Neural cell (in vitro differentiated cells): ENCODE data around the gene SPAG8. TPM values are rescaled to one million over a fixed set of nuclear protein-coding genes. Genes with fewer than 3 reads are reported as not detected.

ENCODE experiments used
- H2AFZ ChIP-seq: fragments of 200-600, 300-800 bp; sonication (generic), shearing (Covaris generic); 2 replicates; pipeline ENCODE4 v1.6.0; 2014; ENCODE audit warnings: low read depth, mild to moderate bottlenecking, antibody characterized with exemption, low read length, moderate library complexity
- H3F3A ChIP-seq: fragments of 200-600 bp; shearing (Covaris generic); 2 replicates; pipeline ENCODE4 v1.6.1; 2016; ENCODE audit warnings: mild to moderate bottlenecking, moderate library complexity, mixed read lengths, antibody characterized with exemption, low read length; ENCODE audit not compliant: insufficient read depth, poor library complexity, severe bottlenecking
- H3K27ac ChIP-seq: fragments of 200-600, 300-800 bp; sonication (generic), shearing (Covaris generic); 2 replicates; pipeline ENCODE4 v1.5.1; 2014; ENCODE audit warnings: mild to moderate bottlenecking, low read length, moderate library complexity
- H3K27me3 ChIP-seq: fragments of 300-800, 200-600 bp; sonication (generic), shearing (Covaris generic); 2 replicates; pipeline ENCODE4 v1.6.0; 2014; ENCODE audit warnings: mild to moderate bottlenecking, low read depth, low read length, moderate library complexity; ENCODE audit not compliant: insufficient read depth
- H3K36me3 ChIP-seq: fragments of 300-800, 200-600 bp; sonication (generic), shearing (Covaris generic); 2 replicates; pipeline ENCODE4 v1.5.1; 2014; ENCODE audit warnings: mild to moderate bottlenecking, antibody characterized with exemption, low read length, moderate library complexity; ENCODE audit not compliant: insufficient read depth
- H3K4me2 ChIP-seq: fragments of 300-800, 200-600 bp; sonication (generic), shearing (Covaris generic); 2 replicates; pipeline ENCODE4 v1.6.0; 2014; ENCODE audit warnings: mild to moderate bottlenecking, low read length
- H3K4me3 ChIP-seq: fragments of 300-800, 200-600 bp; sonication (generic), shearing (Covaris generic); 2 replicates; pipeline ENCODE4 v1.5.1; 2014; ENCODE audit warnings: mild to moderate bottlenecking, low read length, moderate library complexity
- H3K79me2 ChIP-seq: fragments of 200-600 bp; shearing (Covaris generic); replicated peaks from 2 replicates; pipeline ENCODE4 v1.6.0; 2014; ENCODE audit warnings: mild to moderate bottlenecking, low read length, moderate library complexity; ENCODE audit not compliant: insufficient read depth
- H3K9ac ChIP-seq: fragments of 300-800, 200-600 bp; sonication (generic), shearing (Covaris generic); 2 replicates; pipeline ENCODE4 v1.6.1; 2016; ENCODE audit warnings: mild to moderate bottlenecking, low read length, mixed read lengths
- H3K9me2 ChIP-seq: fragments of 200-600 bp; shearing (Covaris generic); 2 replicates; pipeline ENCODE4 v1.6.1; 2016; ENCODE audit warnings: mild to moderate bottlenecking, low read length, mixed read lengths; ENCODE audit not compliant: insufficient read depth
- H3K9me3 ChIP-seq: fragments of 200-600, 300-800 bp; sonication (generic), shearing (Covaris generic); 2 replicates; pipeline ENCODE4 v1.6.1; 2016; ENCODE audit warnings: mild to moderate bottlenecking, mixed run types, low read length, moderate library complexity, mixed read lengths
- H4K20me1 ChIP-seq: fragments of 200-600 bp; shearing (Covaris generic); 2 replicates; pipeline ENCODE4 v1.6.1; 2016; ENCODE audit warnings: mild to moderate bottlenecking, mixed run types; ENCODE audit not compliant: insufficient read depth
- EP300 ChIP-seq: fragments of 450-650 bp; conservative IDR thresholded peaks from 2 replicates; pipeline ENCODE4 v1.6.1; 2014; ENCODE audit warnings: antibody characterized with exemption, mild to moderate bottlenecking, moderate library complexity; ENCODE audit not compliant: poor library complexity, severe bottlenecking
- EZH2 ChIP-seq: fragments of 200-600, 300-800 bp; shearing (Covaris generic), sonication (generic); IDR thresholded peaks from 2 replicates; pipeline ENCODE4 v1.6.1; 2014; ENCODE audit warnings: antibody characterized with exemption, low read length, borderline replicate concordance, mild to moderate bottlenecking; ENCODE audit not compliant: insufficient read depth, poor library complexity, severe bottlenecking
- MXI1 ChIP-seq: fragments of 450-650 bp; conservative IDR thresholded peaks from 2 replicates; pipeline ENCODE4 v1.6.1; 2014; ENCODE audit warnings: antibody characterized with exemption, mild to moderate bottlenecking; ENCODE audit not compliant: poor library complexity, severe bottlenecking
- POLR2AphosphoS5 ChIP-seq: IDR thresholded peaks from 2 replicates; pipeline ENCODE4 v1.6.1; 2012
- RAD21 ChIP-seq: fragments of 450-650 bp; conservative IDR thresholded peaks from 2 replicates; pipeline ENCODE4 v1.6.1; 2014; ENCODE audit warnings: antibody characterized with exemption, mild to moderate bottlenecking, moderate library complexity
- SMC3 ChIP-seq: fragments of 450-650 bp; conservative IDR thresholded peaks from 2 replicates; pipeline ENCODE4 v1.6.1; 2014; ENCODE audit warnings: antibody characterized with exemption, mild to moderate bottlenecking, moderate library complexity; ENCODE audit not compliant: poor library complexity
- TAF1 ChIP-seq: IDR thresholded peaks from 2 replicates; pipeline ENCODE4 v1.6.1; 2012; ENCODE audit warnings: low read depth
- polyA plus RNA-seq: library from polyadenylated mRNA; depleted of rRNA; stranded (reverse); fragments of >200 nt; gene quantifications from 2 replicates; pipeline ENCODE4 v1.2.3, GENCODE V29; 2014
- TF ChIP-seq, protein P1 (sequence below): fragments of 450-650 bp; IDR thresholded peaks from 2 replicates; pipeline ENCODE4 v1.5.1; 2014; ENCODE audit warnings: antibody characterized with exemption, mild to moderate bottlenecking, moderate library complexity; ENCODE audit not compliant: poor library complexity, severe bottlenecking
- TF ChIP-seq, protein P2 (sequence below): IDR thresholded peaks from 2 replicates; pipeline ENCODE4 v1.6.1; 2012; ENCODE audit warnings: borderline replicate concordance

SPAG8 gene
- polyA plus RNA-seq, 1 donor from 2014 or later, result 2.9 TPM

DNA sequence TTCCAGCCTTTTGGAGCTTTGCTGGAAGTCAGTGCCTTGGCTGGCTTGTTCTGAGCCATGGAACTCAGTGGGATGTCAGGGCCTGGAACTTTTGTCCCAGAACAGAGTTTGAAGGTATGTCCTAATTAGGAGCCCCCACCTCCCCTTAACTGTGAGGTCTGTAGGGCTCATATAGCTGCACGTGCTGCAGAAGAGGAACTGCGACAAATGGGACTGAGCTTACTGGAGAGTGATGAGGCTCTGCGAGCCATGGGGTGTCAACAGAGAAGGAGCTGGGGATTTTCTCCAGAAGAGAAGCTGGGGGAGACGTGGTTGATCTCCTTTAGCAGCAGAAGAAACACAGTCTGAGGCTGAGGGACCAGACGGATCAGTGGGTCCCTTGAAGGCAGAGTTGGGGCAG is 27.9 kb upstream of the SPAG8 start:
- H3K9me3 ChIP-seq, result no peaks in the 10 kb centered on the region
- H3K27me3 ChIP-seq, result no peaks in the 10 kb centered on the region
- no peak overlapping the region for H2AFZ ChIP-seq
- no peaks in the 10 kb centered on the region for H4K20me1 ChIP-seq
- no peak overlapping the region for H3K4me3 ChIP-seq
- H3F3A ChIP-seq, result no peaks in the 10 kb centered on the region
- peaks cover 4% of the 10 kb centered on the region for H3K36me3 ChIP-seq
- no peaks in the 10 kb centered on the region for H3K79me2 ChIP-seq
- no peaks in the 10 kb centered on the region for H3K9me2 ChIP-seq
- no peak overlapping the region for H3K4me2 ChIP-seq
- no peak overlapping the region for H3K27ac ChIP-seq
- no peak overlapping the region for H3K9ac ChIP-seq
- TF ChIP-seq, protein P1, sequence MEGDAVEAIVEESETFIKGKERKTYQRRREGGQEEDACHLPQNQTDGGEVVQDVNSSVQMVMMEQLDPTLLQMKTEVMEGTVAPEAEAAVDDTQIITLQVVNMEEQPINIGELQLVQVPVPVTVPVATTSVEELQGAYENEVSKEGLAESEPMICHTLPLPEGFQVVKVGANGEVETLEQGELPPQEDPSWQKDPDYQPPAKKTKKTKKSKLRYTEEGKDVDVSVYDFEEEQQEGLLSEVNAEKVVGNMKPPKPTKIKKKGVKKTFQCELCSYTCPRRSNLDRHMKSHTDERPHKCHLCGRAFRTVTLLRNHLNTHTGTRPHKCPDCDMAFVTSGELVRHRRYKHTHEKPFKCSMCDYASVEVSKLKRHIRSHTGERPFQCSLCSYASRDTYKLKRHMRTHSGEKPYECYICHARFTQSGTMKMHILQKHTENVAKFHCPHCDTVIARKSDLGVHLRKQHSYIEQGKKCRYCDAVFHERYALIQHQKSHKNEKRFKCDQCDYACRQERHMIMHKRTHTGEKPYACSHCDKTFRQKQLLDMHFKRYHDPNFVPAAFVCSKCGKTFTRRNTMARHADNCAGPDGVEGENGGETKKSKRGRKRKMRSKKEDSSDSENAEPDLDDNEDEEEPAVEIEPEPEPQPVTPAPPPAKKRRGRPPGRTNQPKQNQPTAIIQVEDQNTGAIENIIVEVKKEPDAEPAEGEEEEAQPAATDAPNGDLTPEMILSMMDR, result no peak
- no peak for TF ChIP-seq MXI1
- TF ChIP-seq SMC3, result no peak

DNA sequence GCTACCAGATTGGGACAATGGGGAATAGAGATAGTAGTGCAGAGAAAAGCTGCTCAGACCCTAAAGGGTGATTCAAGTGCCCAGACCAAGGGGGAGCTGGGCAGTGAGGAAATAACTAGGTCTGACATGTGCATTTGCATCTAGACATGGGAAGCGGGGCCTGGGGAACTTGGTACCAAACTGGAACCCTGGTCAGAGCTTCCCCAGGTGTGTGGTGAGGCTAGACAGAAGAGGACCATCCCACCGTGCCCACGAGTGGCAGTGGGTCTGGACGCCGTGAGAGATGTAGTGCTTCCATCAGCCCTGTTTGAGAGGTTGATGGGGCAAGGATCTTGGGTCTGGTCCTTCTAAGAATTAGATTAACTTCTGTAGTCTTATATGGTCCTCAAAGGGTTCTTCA is 24.5 kb upstream of the SPAG8 start:
- H3K27ac ChIP-seq, result no peak overlapping the region
- H3K79me2 ChIP-seq, result no peaks in the 10 kb centered on the region
- no peaks in the 10 kb centered on the region for H3K9me2 ChIP-seq
- H3K9ac ChIP-seq, result no peak overlapping the region
- no peaks in the 10 kb centered on the region for H3K9me3 ChIP-seq
- H3F3A ChIP-seq, result no peaks in the 10 kb centered on the region
- H4K20me1 ChIP-seq, result no peaks in the 10 kb centered on the region
- no peaks in the 10 kb centered on the region for H3K27me3 ChIP-seq
- peaks cover 4% of the 10 kb centered on the region for H3K36me3 ChIP-seq
- H3K4me3 ChIP-seq, result no peak overlapping the region
- H2AFZ ChIP-seq, result no peak overlapping the region
- TF ChIP-seq SMC3 (no peak), RAD21 (no peak), MXI1 (no peak), TAF1 (no peak), EZH2 (no peak)
- no peak overlapping the region for H3K4me2 ChIP-seq

DNA sequence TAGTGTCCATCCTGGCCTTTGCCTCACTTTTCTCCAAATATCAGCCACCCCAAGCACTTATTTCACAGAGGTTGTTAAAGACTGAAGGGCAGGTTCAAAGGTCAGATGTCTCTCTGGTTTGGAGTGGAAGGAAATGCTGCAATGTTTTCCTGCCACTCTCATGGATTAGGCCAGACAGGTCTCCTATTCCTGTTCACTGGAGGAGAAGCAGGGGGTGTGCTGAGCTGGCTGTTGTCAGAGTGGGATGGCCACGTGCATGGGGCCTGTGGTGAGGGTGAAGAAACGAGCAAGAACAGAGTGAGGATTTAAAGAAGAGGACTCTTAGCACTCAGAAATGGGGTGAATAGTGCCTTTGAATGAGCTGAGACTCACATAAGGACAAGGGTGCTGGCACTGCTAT is 23.7 kb upstream of the SPAG8 start:
- Histone ChIP-seq H3K27ac (no peak overlapping the region), H4K20me1 (no peaks in the 10 kb centered on the region), H3K27me3 (no peaks in the 10 kb centered on the region), H3K79me2 (peaks cover under 1% of the 10 kb centered on the region), H2AFZ (no peak overlapping the region), H3K4me2 (no peak overlapping the region), H3K9ac (no peak overlapping the region), H3F3A (no peaks in the 10 kb centered on the region), H3K9me2 (no peaks in the 10 kb centered on the region), H3K36me3 (peaks cover 4% of the 10 kb centered on the region), H3K4me3 (no peak overlapping the region), H3K9me3 (no peaks in the 10 kb centered on the region)
- TF ChIP-seq RAD21 (no peak), MXI1 (no peak), POLR2AphosphoS5 (no peak), EP300 (no peak), EZH2 (no peak), SMC3 (no peak), TAF1 (no peak)
- TF ChIP-seq, protein P2, sequence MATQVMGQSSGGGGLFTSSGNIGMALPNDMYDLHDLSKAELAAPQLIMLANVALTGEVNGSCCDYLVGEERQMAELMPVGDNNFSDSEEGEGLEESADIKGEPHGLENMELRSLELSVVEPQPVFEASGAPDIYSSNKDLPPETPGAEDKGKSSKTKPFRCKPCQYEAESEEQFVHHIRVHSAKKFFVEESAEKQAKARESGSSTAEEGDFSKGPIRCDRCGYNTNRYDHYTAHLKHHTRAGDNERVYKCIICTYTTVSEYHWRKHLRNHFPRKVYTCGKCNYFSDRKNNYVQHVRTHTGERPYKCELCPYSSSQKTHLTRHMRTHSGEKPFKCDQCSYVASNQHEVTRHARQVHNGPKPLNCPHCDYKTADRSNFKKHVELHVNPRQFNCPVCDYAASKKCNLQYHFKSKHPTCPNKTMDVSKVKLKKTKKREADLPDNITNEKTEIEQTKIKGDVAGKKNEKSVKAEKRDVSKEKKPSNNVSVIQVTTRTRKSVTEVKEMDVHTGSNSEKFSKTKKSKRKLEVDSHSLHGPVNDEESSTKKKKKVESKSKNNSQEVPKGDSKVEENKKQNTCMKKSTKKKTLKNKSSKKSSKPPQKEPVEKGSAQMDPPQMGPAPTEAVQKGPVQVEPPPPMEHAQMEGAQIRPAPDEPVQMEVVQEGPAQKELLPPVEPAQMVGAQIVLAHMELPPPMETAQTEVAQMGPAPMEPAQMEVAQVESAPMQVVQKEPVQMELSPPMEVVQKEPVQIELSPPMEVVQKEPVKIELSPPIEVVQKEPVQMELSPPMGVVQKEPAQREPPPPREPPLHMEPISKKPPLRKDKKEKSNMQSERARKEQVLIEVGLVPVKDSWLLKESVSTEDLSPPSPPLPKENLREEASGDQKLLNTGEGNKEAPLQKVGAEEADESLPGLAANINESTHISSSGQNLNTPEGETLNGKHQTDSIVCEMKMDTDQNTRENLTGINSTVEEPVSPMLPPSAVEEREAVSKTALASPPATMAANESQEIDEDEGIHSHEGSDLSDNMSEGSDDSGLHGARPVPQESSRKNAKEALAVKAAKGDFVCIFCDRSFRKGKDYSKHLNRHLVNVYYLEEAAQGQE, result no peak
- TF ChIP-seq, protein P1, result no peak
